ENCODE data around the gene NRXN3.
A peak's percentile ranks its signal among the peaks of the same experiment; 100 is the strongest.

The NRXN3 gene

DNA sequence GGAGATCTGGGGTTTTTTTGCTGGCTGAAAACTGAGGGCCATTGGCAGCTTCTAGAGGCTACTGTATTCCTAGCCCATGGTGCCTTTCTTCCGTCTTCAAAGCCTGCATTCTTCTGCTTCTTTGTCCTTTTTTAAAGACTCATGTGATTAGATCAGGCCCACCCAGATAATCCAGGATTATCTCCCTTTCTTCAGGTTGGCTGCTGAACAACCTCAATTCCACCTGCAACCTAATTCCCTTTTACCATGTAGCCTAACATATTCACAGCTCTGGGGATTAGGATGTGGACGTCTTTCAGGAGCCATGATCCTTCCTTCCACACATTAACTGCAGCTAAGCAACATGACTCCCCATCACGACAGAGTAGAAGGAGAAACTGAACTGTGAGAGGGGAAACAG lies 1055.6 kb downstream of the NRXN3 start:
- H3K27ac ChIP-seq (ENCODE audit: low read depth, low read length, severe bottlenecking): no peak overlapping the region
- 100% methylated on average over 1 of the region's 3 CpGs for WGBS, 2 experiments (ENCODE audit: insufficient coverage in 2 of 2)
- no peaks in the 10 kb centered on the region for H3K4me1 ChIP-seq (ENCODE audit: control insufficient read depth, insufficient read depth, low read length, poor library complexity, severe bottlenecking)
- H3K9me3 ChIP-seq (ENCODE audit: control insufficient read depth, low read length): no peaks in the 10 kb centered on the region
- no peak overlapping the region for H3K4me3 ChIP-seq (ENCODE audit: extremely low read depth, insufficient read depth, low read length, poor library complexity, severe bottlenecking)
- no peaks in the 10 kb centered on the region for H3K36me3 ChIP-seq (ENCODE audit: control insufficient read depth, insufficient read depth, low read length)

DNA sequence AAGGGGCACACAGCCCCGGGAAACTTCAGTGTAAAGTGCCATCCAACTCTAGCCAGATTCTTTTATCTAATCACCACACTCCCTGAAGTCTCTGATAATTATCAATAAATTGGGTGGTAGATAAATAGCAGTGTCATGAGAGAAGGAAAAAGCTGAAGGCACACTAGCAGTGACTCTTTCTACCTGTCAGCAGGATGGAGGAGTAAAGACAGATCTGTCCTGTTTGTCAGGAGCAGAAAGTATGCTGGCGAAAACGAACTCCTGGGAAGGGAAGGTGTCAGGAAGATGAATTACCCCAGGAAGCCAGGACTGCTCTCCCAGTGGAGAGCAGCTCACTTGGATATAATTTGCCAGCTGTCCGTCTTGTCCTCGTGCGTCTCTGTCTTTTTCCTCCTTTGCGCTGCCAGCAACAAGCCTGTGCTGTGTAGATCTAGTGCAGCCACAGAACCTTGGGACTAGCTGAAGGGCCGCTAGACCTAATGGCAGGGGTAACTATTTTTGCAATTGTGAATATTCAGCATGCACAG lies 1059.3 kb downstream of the NRXN3 start:
- Histone ChIP-seq H3K9me3 (ENCODE audit: control insufficient read depth, low read length) (no peaks in the 10 kb centered on the region), H3K36me3 (ENCODE audit: control insufficient read depth, insufficient read depth, low read length) (no peaks in the 10 kb centered on the region), H3K4me1 (ENCODE audit: control insufficient read depth, insufficient read depth, low read length, poor library complexity, severe bottlenecking) (no peaks in the 10 kb centered on the region), H3K27ac (ENCODE audit: low read depth, low read length, severe bottlenecking) (no peak overlapping the region), H3K4me3 (ENCODE audit: extremely low read depth, insufficient read depth, low read length, poor library complexity, severe bottlenecking) (no peak overlapping the region)
- 65 to 74% methylated on average over 5 to 7 of the region's 8 CpGs for WGBS, 2 experiments (ENCODE audit: insufficient coverage in 2 of 2)

DNA sequence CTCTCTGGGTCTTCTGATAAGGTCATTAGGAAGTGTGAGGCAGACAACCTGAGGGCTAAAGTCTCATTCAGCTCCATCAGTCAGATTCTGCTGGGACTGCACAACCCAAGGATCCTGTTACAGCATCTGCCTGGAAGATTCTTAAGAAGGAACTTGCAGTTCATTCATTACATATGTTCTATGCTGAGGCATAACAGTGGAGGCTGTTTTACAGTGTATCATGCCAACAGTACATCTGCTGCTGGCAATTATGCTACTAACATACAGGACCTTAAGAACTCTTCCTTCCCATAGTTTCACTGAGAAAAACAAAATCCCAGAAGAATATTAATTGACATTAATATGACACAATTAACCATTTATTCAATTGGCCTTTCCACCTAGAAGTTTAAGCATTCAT lies 1072.5 kb downstream of the NRXN3 start:
- no peaks in the 10 kb centered on the region for H3K4me1 ChIP-seq (ENCODE audit: control insufficient read depth, insufficient read depth, low read length, poor library complexity, severe bottlenecking)
- no peaks in the 10 kb centered on the region for H3K36me3 ChIP-seq (ENCODE audit: control insufficient read depth, insufficient read depth, low read length)
- H3K9me3 ChIP-seq (ENCODE audit: control insufficient read depth, low read length): no peaks in the 10 kb centered on the region
- H3K4me3 ChIP-seq (ENCODE audit: extremely low read depth, insufficient read depth, low read length, poor library complexity, severe bottlenecking): no peak overlapping the region
- no peak overlapping the region for H3K27ac ChIP-seq (ENCODE audit: low read depth, low read length, severe bottlenecking)

DNA sequence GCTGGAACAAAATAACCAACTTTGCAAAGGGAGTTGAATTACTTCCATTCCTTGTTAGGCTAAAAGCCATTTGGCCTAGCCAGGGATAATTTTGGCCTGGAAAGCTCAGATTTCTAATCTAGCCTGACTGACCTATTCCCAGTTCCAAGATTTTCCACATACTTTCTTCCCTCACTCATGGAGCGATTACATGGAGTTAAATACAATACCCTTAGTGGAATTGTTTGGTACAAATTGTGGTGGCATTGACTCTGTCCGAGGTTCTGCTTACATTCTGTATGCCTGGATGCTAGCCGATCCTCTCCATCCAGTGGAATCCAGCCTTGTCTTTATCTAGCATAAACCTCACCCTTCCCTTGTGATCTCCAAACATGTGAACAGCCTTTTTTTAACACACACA lies 1076.0 kb downstream of the NRXN3 start:
- Histone ChIP-seq H3K4me1 (ENCODE audit: control insufficient read depth, insufficient read depth, low read length, poor library complexity, severe bottlenecking) (no peaks in the 10 kb centered on the region), H3K4me3 (ENCODE audit: extremely low read depth, insufficient read depth, low read length, poor library complexity, severe bottlenecking) (no peak overlapping the region), H3K36me3 (ENCODE audit: control insufficient read depth, insufficient read depth, low read length) (no peaks in the 10 kb centered on the region), H3K9me3 (ENCODE audit: control insufficient read depth, low read length) (no peaks in the 10 kb centered on the region), H3K27ac (ENCODE audit: low read depth, low read length, severe bottlenecking) (no peak overlapping the region)
- WGBS, 2 experiments (ENCODE audit: insufficient coverage in 2 of 2): 88 to 100% methylated on average over 1 to 2 of the region's 3 CpGs

DNA sequence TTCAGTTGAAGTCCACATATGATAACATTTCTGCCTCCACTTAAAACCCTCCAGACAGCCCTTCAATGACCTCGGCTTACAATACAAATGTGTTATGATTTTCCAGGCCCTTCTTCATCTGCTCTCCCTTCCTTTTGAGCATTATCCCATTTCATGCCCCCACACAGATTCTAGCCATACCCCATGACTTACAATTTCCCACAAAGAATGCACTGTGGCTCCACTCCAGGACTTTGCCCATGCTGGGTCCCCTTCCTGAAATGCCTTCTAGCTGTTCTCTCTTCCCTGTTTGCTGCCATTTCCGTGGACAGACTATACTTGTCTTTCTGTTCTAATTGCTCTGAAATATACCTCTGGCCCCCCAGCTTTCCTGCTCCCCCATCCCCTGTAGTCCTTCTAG lies 1078.0 kb downstream of the NRXN3 start:
- 77 to 84% methylated on average over 2 of the region's 2 CpGs for WGBS, 2 experiments (ENCODE audit: insufficient coverage in 2 of 2)
- Histone ChIP-seq H3K9me3 (ENCODE audit: control insufficient read depth, low read length) (no peaks in the 10 kb centered on the region), H3K36me3 (ENCODE audit: control insufficient read depth, insufficient read depth, low read length) (no peaks in the 10 kb centered on the region), H3K27ac (ENCODE audit: low read depth, low read length, severe bottlenecking) (no peak overlapping the region), H3K4me1 (ENCODE audit: control insufficient read depth, insufficient read depth, low read length, poor library complexity, severe bottlenecking) (no peaks in the 10 kb centered on the region), H3K4me3 (ENCODE audit: extremely low read depth, insufficient read depth, low read length, poor library complexity, severe bottlenecking) (no peak overlapping the region)

DNA sequence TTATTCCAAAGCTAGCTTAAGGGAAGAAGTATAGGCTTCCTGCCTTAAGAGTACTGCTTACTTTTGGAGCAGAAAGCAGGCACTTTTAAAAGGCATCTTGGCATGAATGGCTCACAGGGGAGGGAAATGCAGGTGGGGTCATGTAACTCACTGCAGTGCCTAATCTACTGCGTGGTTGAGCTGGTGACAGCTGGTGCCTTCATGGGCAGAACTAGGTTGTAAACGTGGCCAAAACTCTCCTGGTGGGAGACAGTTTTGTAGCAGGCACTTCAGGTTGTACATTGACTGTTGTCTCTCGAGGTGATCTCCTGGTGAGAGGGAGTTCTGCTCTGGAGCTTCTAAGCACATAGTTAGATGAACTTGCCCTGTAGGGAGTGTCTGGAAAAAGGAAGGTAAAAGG lies 1078.6 kb downstream of the NRXN3 start:
- no peaks in the 10 kb centered on the region for H3K9me3 ChIP-seq (ENCODE audit: control insufficient read depth, low read length)
- no peak overlapping the region for H3K27ac ChIP-seq (ENCODE audit: low read depth, low read length, severe bottlenecking)
- no peaks in the 10 kb centered on the region for H3K36me3 ChIP-seq (ENCODE audit: control insufficient read depth, insufficient read depth, low read length)
- no peak overlapping the region for H3K4me3 ChIP-seq (ENCODE audit: extremely low read depth, insufficient read depth, low read length, poor library complexity, severe bottlenecking)
- 47 to 55% methylated on average over 3 of the region's 3 CpGs for WGBS, 2 experiments (ENCODE audit: insufficient coverage in 2 of 2)
- H3K4me1 ChIP-seq (ENCODE audit: control insufficient read depth, insufficient read depth, low read length, poor library complexity, severe bottlenecking): no peaks in the 10 kb centered on the region

DNA sequence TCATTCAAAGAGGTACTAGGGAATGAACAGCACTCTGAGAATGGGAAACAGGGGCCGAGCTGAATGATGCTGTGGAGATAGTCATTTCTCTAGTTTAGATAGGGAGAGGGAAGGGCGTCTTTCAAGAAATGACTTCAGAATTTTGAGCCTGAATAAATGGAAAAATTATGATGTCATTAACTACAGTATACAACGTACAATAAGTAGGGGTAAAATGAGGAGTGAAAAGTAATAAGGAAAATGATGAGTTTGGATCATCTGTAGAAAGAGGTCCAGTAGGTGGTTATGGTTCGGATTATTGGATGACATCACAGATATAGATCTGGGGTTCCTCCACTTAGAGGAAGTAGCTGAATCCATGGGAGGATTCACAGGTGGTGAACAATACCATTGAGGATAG lies 1081.1 kb downstream of the NRXN3 start:
- Histone ChIP-seq H3K36me3 (ENCODE audit: control insufficient read depth, insufficient read depth, low read length) (no peaks in the 10 kb centered on the region), H3K27ac (ENCODE audit: low read depth, low read length, severe bottlenecking) (no peak overlapping the region), H3K9me3 (ENCODE audit: control insufficient read depth, low read length) (no peaks in the 10 kb centered on the region), H3K4me3 (ENCODE audit: extremely low read depth, insufficient read depth, low read length, poor library complexity, severe bottlenecking) (no peak overlapping the region), H3K4me1 (ENCODE audit: control insufficient read depth, insufficient read depth, low read length, poor library complexity, severe bottlenecking) (peaks cover 11% of the 10 kb centered on the region)
- 91% methylated on average over 3 to 4 of the region's 4 CpGs for WGBS, 2 experiments (ENCODE audit: insufficient coverage in 2 of 2)

DNA sequence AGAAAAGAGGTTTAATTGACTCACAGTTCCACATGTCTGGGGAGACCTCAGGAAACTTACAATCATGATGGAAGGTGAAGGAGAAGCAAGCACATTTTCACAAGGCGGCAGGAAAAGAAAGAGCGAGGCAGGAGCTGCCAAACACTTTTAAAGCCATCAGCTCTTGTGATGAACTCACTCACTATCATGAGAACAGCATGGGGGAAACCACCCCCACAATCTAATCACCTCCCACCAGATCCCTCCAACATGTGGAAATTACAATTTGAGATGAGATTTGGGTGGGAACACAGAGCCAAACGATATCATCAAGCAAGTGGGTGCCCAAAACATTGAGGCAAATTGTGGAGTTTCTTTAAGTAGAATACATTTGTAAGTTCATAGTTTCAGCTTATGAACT lies 1083.4 kb downstream of the NRXN3 start:
- H3K9me3 ChIP-seq (ENCODE audit: control insufficient read depth, low read length): no peaks in the 10 kb centered on the region
- WGBS, 2 experiments (ENCODE audit: insufficient coverage in 2 of 2): 67% methylated on average over 1 of the region's 3 CpGs; no CpG with 5 or more reads in 1 of the 2 experiments
- no peaks in the 10 kb centered on the region for H3K36me3 ChIP-seq (ENCODE audit: control insufficient read depth, insufficient read depth, low read length)
- no peak overlapping the region for H3K27ac ChIP-seq (ENCODE audit: low read depth, low read length, severe bottlenecking)
- H3K4me3 ChIP-seq (ENCODE audit: extremely low read depth, insufficient read depth, low read length, poor library complexity, severe bottlenecking): no peak overlapping the region
- H3K4me1 ChIP-seq (ENCODE audit: control insufficient read depth, insufficient read depth, low read length, poor library complexity, severe bottlenecking): peaks cover 11% of the 10 kb centered on the region

DNA sequence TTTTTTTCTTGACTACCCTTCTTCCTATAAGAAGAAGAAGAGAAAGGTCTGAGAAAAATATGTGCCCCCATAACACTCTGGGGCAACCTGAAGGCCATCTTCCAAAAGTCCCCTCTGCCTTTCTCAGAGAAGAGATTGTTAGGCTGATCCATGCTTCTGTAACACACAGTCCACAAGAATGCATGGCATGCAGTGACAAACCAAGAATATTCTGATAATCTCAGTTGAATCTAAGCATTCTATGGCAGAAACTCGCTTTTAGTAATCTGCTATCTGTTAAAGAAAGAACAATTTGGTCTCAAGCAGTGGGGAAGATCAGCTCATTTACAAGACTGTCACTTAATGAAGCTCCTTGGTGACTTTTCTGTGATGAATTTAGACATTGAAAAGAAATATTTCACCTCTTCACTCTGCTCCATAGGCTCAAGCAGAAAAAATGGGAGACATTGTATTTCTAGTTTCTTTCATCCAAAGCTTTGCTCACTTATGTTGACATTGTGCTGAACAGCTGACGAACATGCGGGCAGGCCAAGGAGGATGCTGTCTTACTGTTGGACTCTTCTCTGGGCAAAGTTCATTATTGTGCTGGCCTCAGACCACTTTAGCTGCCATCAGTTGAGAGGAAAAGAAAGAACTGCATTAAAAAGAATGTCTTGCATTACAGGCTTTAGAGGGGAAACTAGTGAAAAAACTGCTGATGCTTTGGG lies 1084.0 kb downstream of the NRXN3 start:
- no peaks in the 10 kb centered on the region for H3K9me3 ChIP-seq (ENCODE audit: control insufficient read depth, low read length)
- H3K27ac ChIP-seq (ENCODE audit: low read depth, low read length, severe bottlenecking): peak overlapping the region; percentile 32
- 72 to 82% methylated on average over 2 to 3 of the region's 3 CpGs for WGBS, 2 experiments (ENCODE audit: insufficient coverage in 2 of 2)
- peaks cover 11% of the 10 kb centered on the region for H3K4me1 ChIP-seq (ENCODE audit: control insufficient read depth, insufficient read depth, low read length, poor library complexity, severe bottlenecking)
- H3K36me3 ChIP-seq (ENCODE audit: control insufficient read depth, insufficient read depth, low read length): no peaks in the 10 kb centered on the region
- H3K4me3 ChIP-seq (ENCODE audit: extremely low read depth, insufficient read depth, low read length, poor library complexity, severe bottlenecking): no peak overlapping the region

DNA sequence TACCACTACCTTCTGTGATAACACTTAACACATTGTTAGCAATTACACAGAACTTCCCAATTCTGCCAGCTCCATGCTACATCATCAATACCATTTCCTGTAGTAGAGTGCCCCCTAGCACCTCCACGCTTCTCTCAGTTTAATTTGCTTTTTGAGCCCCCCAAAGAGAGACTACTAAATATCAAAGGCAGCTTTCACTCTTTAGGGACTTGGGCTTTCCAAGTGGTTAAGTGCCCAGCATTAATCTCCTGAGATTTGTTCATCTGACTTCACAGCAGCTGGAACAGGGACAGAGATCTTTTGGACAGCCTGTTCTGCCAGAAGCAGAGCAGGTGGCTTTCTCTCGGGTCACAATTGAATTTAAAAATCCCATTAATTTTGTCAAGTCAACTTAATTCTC lies 1086.2 kb downstream of the NRXN3 start:
- Histone ChIP-seq H3K9me3 (ENCODE audit: control insufficient read depth, low read length) (no peaks in the 10 kb centered on the region), H3K27ac (ENCODE audit: low read depth, low read length, severe bottlenecking) (no peak overlapping the region)
- 69 to 88% methylated on average over 1 to 2 of the region's 2 CpGs for WGBS, 2 experiments (ENCODE audit: insufficient coverage in 2 of 2)

DNA sequence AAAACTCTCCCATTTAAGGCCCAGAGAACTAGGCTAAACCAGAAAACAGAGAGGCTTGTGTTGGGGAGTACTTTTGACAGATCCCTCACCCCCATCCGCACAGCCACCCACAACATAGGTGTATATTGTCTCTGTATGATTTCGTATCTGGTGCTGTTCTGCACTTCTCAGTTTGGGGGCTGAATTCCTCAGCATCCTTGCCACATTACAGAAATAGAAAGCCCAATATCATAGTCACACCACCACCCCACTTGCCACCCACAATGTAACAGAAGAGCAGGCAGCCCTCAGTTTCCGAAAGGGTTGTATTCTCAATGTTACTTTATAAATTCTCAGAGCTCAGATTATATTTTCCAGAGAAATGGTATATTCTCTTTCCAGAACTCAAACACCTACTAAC lies 1090.2 kb downstream of the NRXN3 start:
- Histone ChIP-seq H3K9me3 (ENCODE audit: control insufficient read depth, low read length) (no peaks in the 10 kb centered on the region), H3K27ac (ENCODE audit: low read depth, low read length, severe bottlenecking) (no peak overlapping the region), H3K4me1 (ENCODE audit: control insufficient read depth, insufficient read depth, low read length, poor library complexity, severe bottlenecking) (no peaks in the 10 kb centered on the region), H3K36me3 (ENCODE audit: control insufficient read depth, insufficient read depth, low read length) (no peaks in the 10 kb centered on the region), H3K4me3 (ENCODE audit: extremely low read depth, insufficient read depth, low read length, poor library complexity, severe bottlenecking) (no peak overlapping the region)
- 100% methylated on average over 1 of the region's 3 CpGs; no CpG with 5 or more reads in 1 of the 2 experiments for WGBS, 2 experiments (ENCODE audit: insufficient coverage in 2 of 2)

More for the DNA sequence above, 1086.2 kb downstream of the NRXN3 start:
- Histone ChIP-seq H3K36me3 (ENCODE audit: control insufficient read depth, insufficient read depth, low read length) (no peaks in the 10 kb centered on the region), H3K4me1 (ENCODE audit: control insufficient read depth, insufficient read depth, low read length, poor library complexity, severe bottlenecking) (peaks cover 11% of the 10 kb centered on the region), H3K4me3 (ENCODE audit: extremely low read depth, insufficient read depth, low read length, poor library complexity, severe bottlenecking) (no peak overlapping the region)

All from mesodermal cell (in vitro differentiated cells).